Hematopoietic multipotent progenitor cell treated with erythropoietin and hydrocortisone succinate and interleukin-3 and kit ligand, for 15 days (in vitro differentiated cells): ENCODE measurements around the gene SYMPK.
"Not testable (repeated sequence)": the region's sequence is repeated elsewhere in the genome, so short reads cannot be mapped to it uniquely, and the experiment has no call there.

Source experiments
- DNase-seq: peaks from one replicate; pipeline ENCODE4 v3.0.0-alpha.2; 2015; ENCODE audit warnings: low spot score

Gene SYMPK

DNA sequence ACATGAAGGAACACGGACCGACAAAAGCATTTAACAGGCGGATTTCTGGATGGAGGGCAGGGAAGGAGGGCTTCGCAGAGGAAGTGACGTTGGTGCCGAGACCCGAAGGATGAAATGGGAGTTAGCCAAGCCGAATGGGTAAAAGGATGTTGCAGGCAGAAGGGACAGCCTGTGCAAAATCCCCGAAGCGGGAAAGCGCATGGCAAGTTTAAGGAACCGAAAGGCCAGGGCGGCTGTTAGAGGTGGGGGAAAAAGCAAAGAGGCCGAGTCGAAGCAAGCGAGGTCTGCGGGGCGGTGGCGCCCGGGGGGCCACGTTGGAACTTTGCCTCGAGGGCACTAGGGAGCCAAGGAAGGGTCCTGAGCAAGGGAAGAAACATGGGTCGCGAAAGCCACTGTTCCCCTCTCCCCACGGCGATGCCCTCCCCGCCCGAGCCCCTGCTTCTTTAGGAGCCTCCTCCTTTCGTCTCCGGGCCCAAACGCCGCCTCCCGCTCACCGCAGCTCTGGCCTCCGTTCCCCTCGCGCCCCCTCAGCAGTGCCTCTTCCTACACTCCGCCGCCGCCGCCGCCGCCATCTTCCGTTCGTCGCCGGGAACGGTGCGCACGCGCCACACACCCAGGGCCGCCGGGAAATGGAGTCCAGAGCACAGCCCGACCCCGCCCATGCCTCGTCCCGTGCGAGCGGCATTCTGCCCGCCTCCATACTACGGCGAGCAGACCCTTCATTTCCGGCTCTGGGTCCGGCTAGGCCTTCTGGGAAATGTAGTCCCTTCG lies at the start of gene SYMPK:
TSS of gene SYMPK (minus strand) at position 584 of the 771 bp plus-strand sequence. CDS start 8,652 bp downstream, outside the sequence.
- DNase-seq = peak; percentile 99

DNA sequence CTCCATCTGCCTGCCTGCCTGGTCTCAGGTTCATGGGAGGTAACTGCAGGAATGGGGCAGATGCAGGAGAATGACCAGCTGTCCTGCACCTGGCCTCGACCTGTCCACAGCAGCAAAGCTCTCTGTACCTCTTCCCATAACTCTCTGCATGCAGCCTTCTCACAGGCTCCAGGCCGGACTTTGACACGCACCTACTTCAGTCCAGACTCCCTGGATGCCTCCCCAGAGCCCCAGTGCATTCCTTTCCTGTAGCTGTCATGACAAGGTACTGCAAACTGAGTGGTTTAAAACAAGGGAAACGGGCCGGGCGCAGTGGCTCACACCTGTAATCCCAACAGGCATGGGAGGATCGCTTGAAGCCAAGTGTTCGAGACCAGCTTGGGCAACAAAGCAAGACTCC lies 48.3 kb upstream of the SYMPK start:
- DNase-seq = no peak

- no peak for DNase-seq
These were observed 46.0 kb upstream of the SYMPK start for GRCh38 chr19:45908956-45909355.

DNA sequence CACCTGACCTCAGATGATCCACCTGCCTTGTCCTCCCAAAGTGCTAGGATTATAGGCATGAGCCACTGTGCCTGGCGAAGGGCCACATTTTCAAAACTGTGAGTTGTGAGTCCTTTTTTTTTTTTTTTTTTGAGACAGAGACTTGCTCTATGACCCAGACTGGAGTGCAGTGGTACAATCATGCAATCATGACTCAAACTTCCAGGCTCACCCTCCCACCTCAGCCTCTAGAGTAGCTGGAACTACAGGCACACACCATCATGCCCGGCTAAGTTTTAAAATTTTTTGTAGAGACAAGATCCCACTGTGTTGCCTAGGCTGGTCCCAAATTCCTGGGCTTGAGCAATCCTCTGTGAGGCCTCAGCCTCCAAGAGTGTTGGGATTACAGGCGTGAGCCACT lies 43.3 kb upstream of the SYMPK start:
- DNase-seq = no peak

- no peak for DNase-seq
These were observed 42.1 kb upstream of the SYMPK start for GRCh38 chr19:45905011-45905410.

DNA sequence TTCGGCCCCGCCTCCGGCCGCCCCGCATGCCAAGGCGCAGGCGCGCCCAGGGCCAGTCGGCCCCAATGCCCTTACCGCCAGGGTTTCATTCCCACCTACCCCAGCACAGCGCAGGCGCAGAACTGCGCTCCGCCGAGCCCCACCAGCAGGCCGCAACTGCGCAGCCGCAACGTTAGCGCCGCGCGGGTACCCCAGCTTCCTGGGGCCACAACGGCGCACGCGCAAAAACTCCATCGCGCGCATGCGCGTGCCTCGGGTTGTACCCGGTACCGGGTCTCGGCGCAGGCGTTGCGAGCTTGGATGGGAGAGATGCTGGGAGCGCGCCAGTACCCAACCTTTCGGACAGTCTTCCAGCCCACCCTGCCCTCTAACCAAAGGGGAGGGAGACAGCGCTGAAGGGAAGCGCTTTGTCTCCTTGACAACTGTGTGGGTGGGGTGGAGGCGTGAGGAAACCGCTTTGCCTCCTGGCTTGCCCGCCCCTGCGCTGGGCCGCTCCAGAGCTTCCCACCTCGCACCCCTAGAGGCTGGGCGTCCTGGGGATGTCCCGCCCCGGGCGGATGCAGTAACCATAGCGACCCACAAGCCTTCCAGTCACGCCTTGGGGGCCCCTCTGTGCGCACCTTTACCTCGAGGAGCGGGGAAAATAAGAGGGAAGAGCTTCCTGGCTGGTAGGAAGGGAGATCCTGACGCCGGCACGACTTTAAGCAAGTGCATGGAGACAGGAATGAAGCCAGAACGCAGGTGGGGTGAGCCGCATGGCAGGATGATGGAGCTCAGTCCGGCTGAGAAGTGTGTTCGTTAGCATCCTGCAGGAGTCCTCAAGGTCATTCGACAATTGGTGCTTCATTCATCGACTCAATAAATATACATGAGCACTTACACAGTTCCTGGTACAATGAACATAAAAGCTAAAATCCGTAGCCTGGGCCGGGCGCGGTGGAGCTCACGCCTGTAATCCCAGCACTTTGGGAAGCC lies 40.0 kb upstream of the SYMPK start:
- DNase-seq = peak; percentile 98

- DNase-seq = no peak
These were observed 39.1 kb upstream of the SYMPK start, which contains the start of gene MYPOP for GRCh38 chr19:45901912-45902650. TSS of gene MYPOP (minus strand) at chr19:45902613. CDS start at chr19:45901773, 840 bp downstream.

DNA sequence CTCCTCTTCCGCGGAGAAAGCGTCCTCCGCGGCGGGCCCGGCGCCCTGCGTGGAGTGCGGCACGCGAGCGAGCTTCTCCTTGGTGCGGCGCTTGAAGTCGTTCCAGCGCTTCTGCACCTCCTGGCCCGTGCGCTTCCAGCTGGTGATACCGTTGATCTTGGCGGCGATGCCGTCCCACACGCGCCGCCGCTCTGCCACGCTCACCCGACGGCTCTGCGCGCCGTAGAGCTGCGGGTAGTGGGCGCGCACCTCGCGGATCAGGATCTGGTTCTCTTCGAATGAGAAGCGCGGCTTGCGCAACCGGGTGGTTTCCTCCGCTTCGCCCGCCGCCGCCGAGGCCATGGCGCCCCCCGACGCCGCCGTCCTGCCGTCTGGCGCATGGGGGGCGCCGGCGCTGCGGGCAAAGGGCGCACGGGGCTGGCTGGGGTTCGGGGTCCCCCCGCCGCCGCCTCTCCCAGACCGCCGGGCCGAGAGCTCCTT lies 38.5 kb upstream of the SYMPK start:
- no peak for DNase-seq

GRCh38 chr19:45900738-45901431 lies 37.9 kb upstream of the SYMPK start:
- peak; percentile 38 for DNase-seq

GRCh38 chr19:45899919-45900589 lies 37.1 kb upstream of the SYMPK start:
- no peak for DNase-seq

GRCh38 chr19:45899253-45899652 lies 36.3 kb upstream of the SYMPK start:
- DNase-seq = no peak

DNA sequence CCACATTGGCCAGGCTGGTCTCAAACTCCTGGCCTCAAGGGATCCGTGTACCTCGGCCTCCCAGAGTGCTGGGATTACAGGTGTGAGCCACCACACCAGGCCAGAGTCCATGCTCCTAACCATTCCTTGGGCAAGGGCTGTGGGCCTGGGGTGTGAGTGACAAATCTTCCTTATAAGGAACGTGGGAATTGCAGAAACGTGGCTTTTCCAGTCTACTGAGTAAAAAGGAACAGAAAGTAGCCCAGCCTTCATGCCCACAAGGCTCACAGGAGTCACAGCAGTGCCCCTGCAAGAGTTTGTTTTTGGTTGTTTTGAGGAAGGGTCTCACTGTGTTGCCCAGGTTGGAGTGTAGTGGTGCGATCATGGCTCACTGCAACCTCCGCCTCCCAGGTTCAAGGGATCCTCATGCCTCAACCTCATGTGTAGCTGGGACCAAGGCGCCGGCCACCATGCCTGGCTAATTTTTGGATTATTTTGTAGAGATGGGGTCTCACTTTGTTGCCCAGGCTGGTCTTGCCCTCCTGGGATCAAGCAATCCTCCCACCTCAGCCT lies 34.4 kb upstream of the SYMPK start:
- DNase-seq = no peak

DNA sequence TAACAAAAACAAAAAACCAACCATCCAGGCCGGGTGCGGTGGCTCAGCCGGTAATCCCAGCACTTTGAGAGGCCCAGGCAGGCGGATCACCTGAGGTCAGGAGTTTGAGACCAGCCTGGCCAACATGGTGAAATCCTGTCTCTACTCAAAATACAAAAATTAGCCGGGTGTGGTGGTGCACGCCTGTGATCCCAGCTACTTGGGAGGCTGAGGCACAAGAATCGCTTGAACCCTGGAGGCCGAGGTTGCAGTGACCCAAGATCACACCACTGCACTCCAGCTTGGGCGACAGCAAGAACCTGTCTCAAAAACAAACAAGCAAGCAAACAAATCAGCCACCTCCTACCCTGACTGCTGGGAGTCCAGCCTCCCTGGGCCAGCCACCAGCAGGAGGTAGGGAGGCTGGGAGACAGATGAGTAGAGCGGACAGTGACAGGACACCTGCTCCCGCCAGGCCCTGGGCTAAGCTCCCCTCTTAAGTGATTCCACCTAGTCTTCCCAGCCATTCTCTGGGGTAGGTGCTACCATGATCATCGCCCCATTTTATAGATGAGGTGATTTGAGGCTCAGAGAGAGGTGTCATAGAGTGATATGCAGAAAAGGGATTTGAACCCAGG lies 33.1 kb upstream of the SYMPK start:
- DNase-seq = not testable (repeated sequence)

DNA sequence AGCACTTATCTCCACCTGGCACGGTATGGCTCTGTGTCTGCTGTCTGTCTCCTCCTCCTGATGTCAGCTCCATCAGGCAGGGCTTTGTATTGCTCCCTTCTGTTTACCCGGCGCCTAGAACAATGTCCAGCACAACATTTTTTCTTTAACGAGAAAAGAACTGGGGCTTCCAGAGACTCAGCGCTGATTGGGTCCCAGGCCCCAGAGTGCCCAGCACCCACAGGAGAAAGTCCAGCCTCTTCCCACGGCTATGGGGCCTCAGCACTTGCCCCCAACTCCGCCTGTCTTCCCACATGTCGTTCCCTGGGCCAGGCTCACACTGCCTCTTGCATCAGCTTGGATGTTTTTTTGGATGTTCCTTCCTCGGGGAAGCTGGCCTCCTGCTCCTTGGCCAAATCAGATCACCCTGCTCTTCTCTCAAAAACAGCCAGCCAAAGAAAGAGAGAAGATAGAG lies 32.6 kb upstream of the SYMPK start:
- no peak for DNase-seq

GRCh38 chr19:45890877-45891276 lies 27.9 kb upstream of the SYMPK start:
- no peak for DNase-seq

DNA sequence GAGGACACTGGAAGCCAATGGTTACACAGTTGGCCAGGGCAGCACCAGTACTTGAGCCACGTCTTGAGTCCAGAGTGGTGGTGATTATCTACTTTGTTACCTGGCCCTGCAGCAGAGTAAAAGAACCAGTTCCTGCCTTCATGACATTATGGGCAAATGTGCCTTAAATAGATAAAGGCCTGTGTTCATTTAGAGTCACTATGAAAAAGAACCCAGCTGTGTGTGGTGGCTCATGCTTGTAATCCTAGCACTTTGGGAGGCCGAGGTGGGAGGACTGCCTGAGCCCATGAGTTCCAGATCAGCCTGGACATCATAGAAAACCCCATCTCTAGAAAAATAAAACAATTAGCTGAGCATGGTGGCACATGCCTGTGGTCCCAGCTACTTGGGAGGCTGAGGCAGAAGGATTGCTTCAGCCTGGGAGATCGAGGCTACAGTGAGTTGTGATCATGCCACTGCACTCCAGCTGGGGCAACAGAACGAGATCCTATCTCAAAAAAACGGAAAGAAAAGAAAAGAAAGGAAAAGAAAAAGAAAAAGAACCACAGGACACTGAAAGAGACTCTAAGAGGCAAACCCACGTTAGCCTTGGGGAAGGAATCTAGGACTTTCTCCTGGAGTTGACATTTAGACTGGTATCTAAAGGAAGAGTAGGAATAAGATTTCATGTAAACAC lies 26.4 kb upstream of the SYMPK start:
- peak; percentile 19 for DNase-seq

DNA sequence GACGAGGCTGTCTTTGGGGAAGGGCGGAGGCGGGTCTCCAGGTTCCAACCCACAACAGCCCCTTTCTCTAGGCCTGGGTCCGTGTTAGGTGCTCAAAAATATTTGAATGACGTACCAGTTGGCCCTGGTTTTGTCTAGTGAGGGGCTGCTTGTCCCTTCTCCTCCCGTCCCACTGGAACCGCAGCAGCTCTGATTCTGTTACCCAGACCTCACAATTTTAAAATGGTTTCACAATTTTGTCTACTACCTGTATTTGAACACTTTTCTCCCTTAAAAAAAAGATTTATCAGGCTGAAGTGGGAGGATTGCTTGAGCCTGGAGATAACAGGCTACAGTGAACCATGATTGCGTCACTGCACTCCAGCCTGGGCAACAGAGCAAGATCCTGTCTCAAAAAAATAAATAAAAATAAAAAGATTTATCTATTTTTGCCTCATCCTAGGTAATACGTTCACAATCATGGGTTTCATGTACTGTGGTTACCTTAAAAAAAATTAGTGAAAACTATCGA lies 24.3 kb upstream of the SYMPK start:
- DNase-seq = no peak

- peak; percentile 94 for DNase-seq
These were observed 23.7 kb upstream of the SYMPK start for GRCh38 chr19:45886427-45887199.
